ENCODE results near the gene FOXP1. TPM values are rescaled to one million over a fixed set of nuclear protein-coding genes. Genes with fewer than 3 reads are reported as not detected.

FOXP1 gene
- total RNA-seq, 1 donor from 2014 or later: 113 TPM

DNA sequence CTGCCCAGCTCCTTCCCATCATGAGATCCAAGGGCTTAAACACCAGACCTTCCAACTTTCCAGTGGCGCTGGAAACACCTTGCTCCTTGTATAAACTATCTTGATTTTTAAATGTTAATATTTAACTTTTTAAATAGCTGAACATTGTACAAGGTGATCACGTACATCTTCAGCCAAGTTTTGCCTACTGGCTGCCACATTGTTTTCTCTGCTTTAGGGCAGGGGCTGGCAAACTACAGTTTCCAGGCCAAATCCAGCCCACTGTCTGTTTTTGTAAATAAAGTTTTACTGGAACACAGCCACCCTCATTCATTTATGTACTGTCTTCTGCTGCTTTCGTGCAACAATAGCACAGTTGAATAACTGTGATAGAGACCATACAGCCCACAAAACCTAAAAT is 27.6 kb upstream of the FOXP1 start:
- H3K9me3 Mint-ChIP-seq: peaks cover 5% of the 10 kb centered on the region
- no peak for DNase-seq (ENCODE audit: extremely low spot score, unreplicated experiment)
- TF ChIP-seq, protein P1, sequence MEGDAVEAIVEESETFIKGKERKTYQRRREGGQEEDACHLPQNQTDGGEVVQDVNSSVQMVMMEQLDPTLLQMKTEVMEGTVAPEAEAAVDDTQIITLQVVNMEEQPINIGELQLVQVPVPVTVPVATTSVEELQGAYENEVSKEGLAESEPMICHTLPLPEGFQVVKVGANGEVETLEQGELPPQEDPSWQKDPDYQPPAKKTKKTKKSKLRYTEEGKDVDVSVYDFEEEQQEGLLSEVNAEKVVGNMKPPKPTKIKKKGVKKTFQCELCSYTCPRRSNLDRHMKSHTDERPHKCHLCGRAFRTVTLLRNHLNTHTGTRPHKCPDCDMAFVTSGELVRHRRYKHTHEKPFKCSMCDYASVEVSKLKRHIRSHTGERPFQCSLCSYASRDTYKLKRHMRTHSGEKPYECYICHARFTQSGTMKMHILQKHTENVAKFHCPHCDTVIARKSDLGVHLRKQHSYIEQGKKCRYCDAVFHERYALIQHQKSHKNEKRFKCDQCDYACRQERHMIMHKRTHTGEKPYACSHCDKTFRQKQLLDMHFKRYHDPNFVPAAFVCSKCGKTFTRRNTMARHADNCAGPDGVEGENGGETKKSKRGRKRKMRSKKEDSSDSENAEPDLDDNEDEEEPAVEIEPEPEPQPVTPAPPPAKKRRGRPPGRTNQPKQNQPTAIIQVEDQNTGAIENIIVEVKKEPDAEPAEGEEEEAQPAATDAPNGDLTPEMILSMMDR (conservative IDR thresholded peaks at IDR 0.05): no peak
- H3K27me3 Mint-ChIP-seq: no peaks in the 10 kb centered on the region
- H3K4me1 Mint-ChIP-seq (ENCODE audit: unreplicated experiment): no peaks in the 10 kb centered on the region
- no peak overlapping the region for H3K27ac Mint-ChIP-seq
- no peak overlapping the region for H3K4me3 Mint-ChIP-seq
- H3K36me3 Mint-ChIP-seq: no peaks in the 10 kb centered on the region

- no peaks in the 10 kb centered on the region for H3K36me3 Mint-ChIP-seq
- TF ChIP-seq, protein P1 (conservative IDR thresholded peaks at IDR 0.05): no peak
- H3K4me1 Mint-ChIP-seq (ENCODE audit: unreplicated experiment): no peaks in the 10 kb centered on the region
- no peak overlapping the region for H3K4me3 Mint-ChIP-seq
- H3K27me3 Mint-ChIP-seq: no peaks in the 10 kb centered on the region
- peaks cover 5% of the 10 kb centered on the region for H3K9me3 Mint-ChIP-seq
- no peak overlapping the region for H3K27ac Mint-ChIP-seq
- DNase-seq (ENCODE audit: extremely low spot score, unreplicated experiment): no peak
Measured at GRCh38 chr3:71607364-71607763, 23.8 kb upstream of the FOXP1 start.

- no peaks in the 10 kb centered on the region for H3K4me1 Mint-ChIP-seq (ENCODE audit: unreplicated experiment)
- H3K4me3 Mint-ChIP-seq: no peak overlapping the region
- H3K36me3 Mint-ChIP-seq: no peaks in the 10 kb centered on the region
- H3K9me3 Mint-ChIP-seq: peaks cover 5% of the 10 kb centered on the region
- DNase-seq (ENCODE audit: extremely low spot score, unreplicated experiment): no peak
- TF ChIP-seq, protein P1 (conservative IDR thresholded peaks at IDR 0.05): no peak
- no peaks in the 10 kb centered on the region for H3K27me3 Mint-ChIP-seq
- no peak overlapping the region for H3K27ac Mint-ChIP-seq
Measured at GRCh38 chr3:71606582-71606981, 23.1 kb upstream of the FOXP1 start.

GRCh38 chr3:71602256-71602655 is 18.7 kb upstream of the FOXP1 start:
- Mint-ChIP-seq H3K4me3 (no peak overlapping the region), H3K4me1 (ENCODE audit: unreplicated experiment) (peaks cover 12% of the 10 kb centered on the region), H3K36me3 (no peaks in the 10 kb centered on the region), H3K27me3 (no peaks in the 10 kb centered on the region), H3K9me3 (peaks cover 5% of the 10 kb centered on the region), H3K27ac (no peak overlapping the region)
- no peak for DNase-seq (ENCODE audit: extremely low spot score, unreplicated experiment)
- TF ChIP-seq, protein P1 (conservative IDR thresholded peaks at IDR 0.05): no peak

- Mint-ChIP-seq H3K9me3 (peaks cover 4% of the 10 kb centered on the region), H3K4me1 (ENCODE audit: unreplicated experiment) (peaks cover 12% of the 10 kb centered on the region), H3K27ac (no peak overlapping the region), H3K27me3 (no peaks in the 10 kb centered on the region), H3K4me3 (no peak overlapping the region), H3K36me3 (no peaks in the 10 kb centered on the region)
- TF ChIP-seq, protein P1 (conservative IDR thresholded peaks at IDR 0.05): no peak
- DNase-seq (ENCODE audit: extremely low spot score, unreplicated experiment): no peak
Measured at GRCh38 chr3:71601811-71602210, 18.3 kb upstream of the FOXP1 start.

All from type B pancreatic cell (in vitro differentiated cells).